GM21529 (cell line): ENCODE results near the gene TFF1.

Experiments
- ATAC-seq: cut with Tn5 transposase; IDR thresholded peaks from one replicate; pipeline ENCODE4 v1.9.1; 2021; ENCODE audit not compliant: unreplicated experiment

Gene TFF1

GRCh38 chr21:42364304-42364865, 1.9 kb downstream of the TFF1 start:
- ATAC-seq: no peak

- ATAC-seq: no peak
Measured at GRCh38 chr21:42363312-42363711, 3.0 kb downstream of the TFF1 start.

GRCh38 chr21:42362700-42363099, 3.6 kb downstream of the TFF1 start:
- ATAC-seq: no peak

GRCh38 chr21:42362198-42362597, 4.1 kb downstream of the TFF1 start:
- ATAC-seq: no peak

GRCh38 chr21:42361286-42361685, 5.0 kb downstream of the TFF1 start:
- ATAC-seq: no peak

GRCh38 chr21:42360317-42360716, 6.0 kb downstream of the TFF1 start:
- no peak for ATAC-seq

- no peak for ATAC-seq
Measured at GRCh38 chr21:42358937-42359336, 7.4 kb downstream of the TFF1 start.

GRCh38 chr21:42358261-42358660, 8.1 kb downstream of the TFF1 start:
- no peak for ATAC-seq

GRCh38 chr21:42357307-42357706, 9.0 kb downstream of the TFF1 start:
- no peak for ATAC-seq

GRCh38 chr21:42356650-42357049, 9.7 kb downstream of the TFF1 start:
- no peak for ATAC-seq

- ATAC-seq: no peak
Measured at GRCh38 chr21:42356046-42356445, 10.3 kb downstream of the TFF1 start.

GRCh38 chr21:42353623-42354022, 12.7 kb downstream of the TFF1 start:
- ATAC-seq: no peak

GRCh38 chr21:42352441-42353095, 13.8 kb downstream of the TFF1 start:
- no peak for ATAC-seq

- ATAC-seq: no peak
Measured at GRCh38 chr21:42351626-42352440, 14.5 kb downstream of the TFF1 start.

- no peak for ATAC-seq
Measured at GRCh38 chr21:42350927-42351426, 15.4 kb downstream of the TFF1 start, which contains the start of gene TFF2. TFF2 (minus strand) TSS chr21:42350994; CDS start chr21:42350957, 37 bp downstream.

- ATAC-seq: no peak
Measured at GRCh38 chr21:42350318-42350910, 15.9 kb downstream of the TFF1 start.

- no peak for ATAC-seq
Measured at GRCh38 chr21:42349420-42350317, 16.7 kb downstream of the TFF1 start.

- no peak for ATAC-seq
Measured at GRCh38 chr21:42348762-42349161, 17.6 kb downstream of the TFF1 start.

GRCh38 chr21:42347601-42348327, 18.6 kb downstream of the TFF1 start:
- no peak for ATAC-seq
